Measurements from ENCODE around the gene FAM180A. TPM values are rescaled to one million over a fixed set of nuclear protein-coding genes. Genes with fewer than 3 reads are reported as not detected.
A peak's percentile ranks its signal among the peaks of the same experiment; 100 is the strongest.

The FAM180A gene
- total and polyA plus RNA-seq, 7 experiments from 2014 or later, result not detected

GRCh38 chr7:135736586-135737305 lies 11.9 kb downstream of the FAM180A start:
- Mint-ChIP-seq H3K4me1 (no peaks in the 10 kb centered on the region), H3K9me3 (no peaks in the 10 kb centered on the region), H3K27ac (no peak overlapping the region), H3K4me3 (no peak overlapping the region), H3K27me3 (peaks cover 4 to 12% (median 11%) of the 10 kb centered on the region in 5 donors), H3K36me3 (no peaks in the 10 kb centered on the region)
- ATAC-seq (no peak), DNase-seq (no peak)
- no peak overlapping the region for H3K4me3 ChIP-seq (ENCODE audit: low read length)
- H3K36me3 ChIP-seq (ENCODE audit: control insufficient read depth in 2 of 3, insufficient read depth in 3 of 3, low read length in 3 of 3), result no peaks in the 10 kb centered on the region
- no peaks in the 10 kb centered on the region for H3K27me3 ChIP-seq (ENCODE audit: control insufficient read depth in 2 of 2, insufficient read depth in 2 of 2, low read length in 2 of 2)
- H3K4me1 ChIP-seq (ENCODE audit: control insufficient read depth in 2 of 2, insufficient read depth in 2 of 2, low read length in 2 of 2), result no peaks in the 10 kb centered on the region
- ChIA-PET POLR2A (no interaction called here), CTCF (no interaction called here)
- H3K9me3 ChIP-seq (ENCODE audit: control insufficient read depth in 2 of 3, low read length in 3 of 3), result no peaks in the 10 kb centered on the region
- intact Hi-C loops (cut with micrococcal nuclease), result no loop called here
- no peak overlapping the region for H3K27ac ChIP-seq (ENCODE audit: low read depth, low read length)

DNA sequence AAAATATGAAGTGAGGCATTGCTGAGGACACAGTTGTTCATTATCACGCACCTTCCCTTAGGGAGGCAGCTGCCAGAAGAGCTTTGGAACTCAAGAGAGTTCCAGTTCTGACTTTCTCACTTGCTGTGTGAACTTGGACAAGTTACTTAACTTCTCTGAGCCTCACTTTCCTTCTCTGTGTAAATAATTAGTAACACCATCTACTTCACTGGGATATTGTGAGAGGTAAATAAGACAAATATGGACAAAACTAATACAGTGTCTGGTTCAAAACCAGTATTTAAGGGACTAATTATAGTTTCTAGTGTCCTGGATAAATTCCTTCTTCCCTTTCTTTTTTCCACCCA lies 14.3 kb downstream of the FAM180A start:
- DNase-seq (no peak), ATAC-seq (no peak)
- H3K9me3 Mint-ChIP-seq, result no peaks in the 10 kb centered on the region
- H3K27me3 Mint-ChIP-seq, result peaks cover 0 to 12% (median 4%) of the 10 kb centered on the region in 5 donors
- H3K4me1 ChIP-seq (ENCODE audit: control insufficient read depth in 2 of 2, insufficient read depth in 2 of 2, low read length in 2 of 2), result no peaks in the 10 kb centered on the region
- POLR2A ChIA-PET, result no interaction called here
- H3K36me3 ChIP-seq (ENCODE audit: control insufficient read depth in 2 of 3, insufficient read depth in 3 of 3, low read length in 3 of 3), result no peaks in the 10 kb centered on the region
- H3K9me3 ChIP-seq (ENCODE audit: control insufficient read depth in 2 of 3, low read length in 3 of 3), result no peaks in the 10 kb centered on the region
- CTCF ChIA-PET, result no interaction called here
- no peak overlapping the region for H3K27ac ChIP-seq (ENCODE audit: low read depth, low read length)
- H3K4me1 Mint-ChIP-seq, result no peaks in the 10 kb centered on the region
- intact Hi-C loops (cut with micrococcal nuclease), result no loop called here
- no peak overlapping the region for H3K4me3 ChIP-seq (ENCODE audit: low read length)
- H3K4me3 Mint-ChIP-seq, result no peak overlapping the region
- H3K36me3 Mint-ChIP-seq, result no peaks in the 10 kb centered on the region
- H3K27me3 ChIP-seq (ENCODE audit: control insufficient read depth in 2 of 2, insufficient read depth in 2 of 2, low read length in 2 of 2), result no peaks in the 10 kb centered on the region
- H3K27ac Mint-ChIP-seq, result no peak overlapping the region

DNA sequence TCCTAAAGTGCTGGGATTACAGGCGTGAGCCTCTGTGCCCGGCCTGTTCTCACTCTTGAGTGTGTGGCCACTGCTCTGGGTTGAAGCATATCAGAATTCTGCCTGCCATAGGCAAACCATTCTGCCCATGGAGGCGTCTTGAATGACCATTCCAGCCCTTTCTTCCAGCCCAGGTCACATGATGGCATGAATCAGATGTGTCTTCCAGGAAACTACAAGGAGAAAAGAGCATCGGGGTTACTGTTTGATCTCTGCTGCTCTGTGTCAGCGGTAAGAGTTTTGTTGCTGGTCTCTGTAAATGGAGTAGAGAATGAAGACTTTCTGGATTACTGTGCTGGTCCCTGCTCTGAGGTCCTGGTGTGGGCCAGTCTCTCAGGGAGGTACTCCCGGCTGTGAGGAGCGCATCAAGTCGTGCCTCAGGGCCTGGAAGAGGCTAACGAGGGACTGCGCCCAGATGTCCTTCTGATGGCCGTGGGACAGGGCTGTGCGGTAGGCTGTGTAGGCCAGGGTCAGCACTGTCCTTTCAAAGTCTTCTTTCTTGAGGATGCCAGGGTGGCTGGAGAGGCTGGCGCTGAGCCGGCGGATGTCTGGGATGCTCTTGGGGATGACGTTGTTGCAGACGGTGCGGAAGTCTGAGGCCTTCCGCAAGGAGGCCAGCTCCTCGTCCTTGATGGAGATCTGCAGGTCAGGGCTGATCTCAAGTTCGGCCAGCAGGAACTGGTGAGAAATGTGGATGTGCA lies 14.8 kb downstream of the FAM180A start:
- no peak for ATAC-seq
- Mint-ChIP-seq H3K4me3 (no peak overlapping the region), H3K27ac (no peak overlapping the region), H3K27me3 (peaks cover 0 to 12% (median 4%) of the 10 kb centered on the region in 5 donors), H3K4me1 (no peaks in the 10 kb centered on the region), H3K9me3 (no peaks in the 10 kb centered on the region), H3K36me3 (no peaks in the 10 kb centered on the region)
- H3K27ac ChIP-seq (ENCODE audit: low read depth, low read length), result no peak overlapping the region
- H3K27me3 ChIP-seq (ENCODE audit: control insufficient read depth in 2 of 2, insufficient read depth in 2 of 2, low read length in 2 of 2), result no peaks in the 10 kb centered on the region
- intact Hi-C loops (cut with micrococcal nuclease), result no loop called here
- ChIA-PET POLR2A (no interaction called here), CTCF (no interaction called here)
- H3K36me3 ChIP-seq (ENCODE audit: control insufficient read depth in 2 of 3, insufficient read depth in 3 of 3, low read length in 3 of 3), result no peaks in the 10 kb centered on the region
- no peaks in the 10 kb centered on the region for H3K9me3 ChIP-seq (ENCODE audit: control insufficient read depth in 2 of 3, low read length in 3 of 3)
- no peak for DNase-seq
- no peaks in the 10 kb centered on the region for H3K4me1 ChIP-seq (ENCODE audit: control insufficient read depth in 2 of 2, insufficient read depth in 2 of 2, low read length in 2 of 2)
- H3K4me3 ChIP-seq (ENCODE audit: low read length), result no peak overlapping the region

DNA sequence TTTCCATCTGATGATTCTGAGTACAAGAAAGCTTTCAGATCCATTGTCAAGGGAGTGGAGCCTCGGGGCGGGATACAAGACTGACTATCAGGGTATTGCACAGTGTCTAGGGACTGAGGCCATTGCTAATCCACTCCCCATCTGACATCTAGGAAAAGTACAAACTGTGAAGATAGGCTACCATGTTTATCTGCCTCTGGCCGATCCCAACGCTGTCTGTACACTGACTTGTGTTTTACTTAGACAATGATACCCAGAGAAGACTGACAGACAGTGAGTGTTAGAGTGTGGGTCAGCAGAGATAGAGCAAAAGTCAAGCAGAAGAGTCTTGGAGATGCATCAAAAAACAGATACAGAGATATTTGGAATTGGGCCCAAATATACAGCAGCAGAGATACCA lies 17.5 kb downstream of the FAM180A start:
- H3K27me3 Mint-ChIP-seq, result peaks cover 0 to 12% (median 6%) of the 10 kb centered on the region in 5 donors
- Histone ChIP-seq H3K9me3 (ENCODE audit: control insufficient read depth in 2 of 3, low read length in 3 of 3) (no peaks in the 10 kb centered on the region), H3K4me3 (ENCODE audit: low read length) (no peak overlapping the region), H3K4me1 (ENCODE audit: control insufficient read depth in 2 of 2, insufficient read depth in 2 of 2, low read length in 2 of 2) (no peaks in the 10 kb centered on the region), H3K36me3 (ENCODE audit: control insufficient read depth in 2 of 3, insufficient read depth in 3 of 3, low read length in 3 of 3) (no peaks in the 10 kb centered on the region), H3K27me3 (ENCODE audit: control insufficient read depth in 2 of 2, insufficient read depth in 2 of 2, low read length in 2 of 2) (no peaks in the 10 kb centered on the region), H3K27ac (ENCODE audit: low read depth, low read length) (no peak overlapping the region)
- ChIA-PET POLR2A (no interaction called here), CTCF (interaction anchor here (0.6 kb wide), 1 partner anchor 44 kb away, joined by 3 read pairs; no protein-coding TSS in a partner anchor)
- ATAC-seq, result no peak
- no peak overlapping the region for H3K27ac Mint-ChIP-seq
- H3K4me1 Mint-ChIP-seq, result no peaks in the 10 kb centered on the region
- DNase-seq, result no peak
- no peaks in the 10 kb centered on the region for H3K9me3 Mint-ChIP-seq
- intact Hi-C loops (cut with micrococcal nuclease), result no loop called here
- H3K36me3 Mint-ChIP-seq, result no peaks in the 10 kb centered on the region
- no peak overlapping the region for H3K4me3 Mint-ChIP-seq

DNA sequence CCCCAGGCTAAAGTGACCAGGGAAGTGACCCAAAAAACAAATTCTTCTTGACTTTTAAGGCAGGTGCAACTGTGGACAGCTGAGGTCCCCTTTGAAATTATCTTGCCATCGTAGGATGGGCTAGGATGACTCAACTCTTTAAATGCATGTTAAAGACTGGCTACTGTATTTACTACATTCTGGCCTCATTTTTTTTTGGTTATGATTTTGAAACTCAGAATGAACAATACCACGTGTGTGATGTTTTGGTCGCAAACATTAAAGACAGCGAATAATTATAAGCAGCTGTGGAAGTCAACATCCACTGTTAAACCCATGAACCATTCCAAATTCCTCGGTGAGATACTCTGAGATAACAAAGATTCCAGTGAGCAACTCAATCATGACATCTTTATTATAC lies 19.4 kb downstream of the FAM180A start:
- Mint-ChIP-seq H3K27ac (no peak overlapping the region), H3K36me3 (no peaks in the 10 kb centered on the region), H3K4me1 (no peaks in the 10 kb centered on the region), H3K4me3 (no peak overlapping the region), H3K27me3 (peaks cover 2 to 10% (median 6%) of the 10 kb centered on the region in 5 donors), H3K9me3 (no peaks in the 10 kb centered on the region)
- H3K27ac ChIP-seq (ENCODE audit: low read depth, low read length), result no peak overlapping the region
- no peaks in the 10 kb centered on the region for H3K36me3 ChIP-seq (ENCODE audit: control insufficient read depth in 2 of 3, insufficient read depth in 3 of 3, low read length in 3 of 3)
- intact Hi-C loops (cut with micrococcal nuclease), result no loop called here
- no peaks in the 10 kb centered on the region for H3K27me3 ChIP-seq (ENCODE audit: control insufficient read depth in 2 of 2, insufficient read depth in 2 of 2, low read length in 2 of 2)
- DNase-seq (no peak), ATAC-seq (no peak)
- POLR2A ChIA-PET, result no interaction called here
- no peaks in the 10 kb centered on the region for H3K9me3 ChIP-seq (ENCODE audit: control insufficient read depth in 2 of 3, low read length in 3 of 3)
- H3K4me3 ChIP-seq (ENCODE audit: low read length), result no peak overlapping the region
- CTCF ChIA-PET, result no interaction called here
- H3K4me1 ChIP-seq (ENCODE audit: control insufficient read depth in 2 of 2, insufficient read depth in 2 of 2, low read length in 2 of 2), result no peaks in the 10 kb centered on the region

- Histone ChIP-seq H3K27ac (ENCODE audit: low read depth, low read length) (no peak within 1 kb of the TSS), H3K4me1 (ENCODE audit: control insufficient read depth in 2 of 2, insufficient read depth in 2 of 2, low read length in 2 of 2) (no peaks in the 10 kb centered on the region), H3K27me3 (ENCODE audit: control insufficient read depth in 2 of 2, insufficient read depth in 2 of 2, low read length in 2 of 2) (no peaks in the 10 kb centered on the region), H3K9me3 (ENCODE audit: control insufficient read depth in 2 of 3, low read length in 3 of 3) (no peaks in the 10 kb centered on the region), H3K4me3 (ENCODE audit: low read length) (no peak within 1 kb of the TSS), H3K36me3 (ENCODE audit: control insufficient read depth in 2 of 3, insufficient read depth in 3 of 3, low read length in 3 of 3) (no peaks in the 10 kb centered on the region)
- intact Hi-C loops (cut with micrococcal nuclease), result no loop called here
- POLR2A ChIA-PET, result no interaction called here
- H3K4me3 Mint-ChIP-seq, result no peak within 1 kb of the TSS
- peaks cover 0 to 14% (median 6%) of the 10 kb centered on the region in 5 donors for H3K27me3 Mint-ChIP-seq
- H3K36me3 Mint-ChIP-seq, result no peaks in the 10 kb centered on the region
- CTCF ChIA-PET, result no interaction called here
- peak within 1 kb of the TSS in 1 of 9 donors; percentile 46 for H3K27ac Mint-ChIP-seq
- no peak for ATAC-seq
- no peak for DNase-seq
- H3K4me1 Mint-ChIP-seq, result no peaks in the 10 kb centered on the region
- H3K9me3 Mint-ChIP-seq, result no peaks in the 10 kb centered on the region
Measured at GRCh38 chr7:135728136-135728669, 20.4 kb downstream of the FAM180A start, which contains the start of gene SLC13A4. Gene SLC13A4 (minus strand): TSS chr7:135728186. CDS start chr7:135727496, 690 bp downstream.

Data from naive thymus-derived CD4-positive, alpha-beta T cell (primary cell).